HCT116 (cell line): ENCODE data around the gene CLASP2. TPM values are rescaled to one million over a fixed set of nuclear protein-coding genes. Genes with fewer than 3 reads are reported as not detected.

ENCODE experiments used
- ATAC-seq: fragments of 200-7000 bp; cut with Tn5 transposase; 2 replicates; pipeline ENCODE4 v1.9.1; 2020; ENCODE audit warnings: mild to moderate bottlenecking, moderate library complexity
- BruUV-seq: library from RNA; stranded (reverse); fragments of 400-500 nt; replicated peaks from 2 replicates; lab custom pipeline; 2021; lab: Mats Ljungman, UMichigan
- CTCF ChIA-PET: fragments of 300-600 bp; sonication (Branson Sonifier 250); formaldehyde crosslinking; loops from one replicate; lab custom pipeline; 2021; ENCODE audit warnings: antibody characterized with exemption; lab: Charles Lee
- POLR2A ChIA-PET: fragments of 300-600, 350-600 bp; sonication (Branson Sonifier 250); formaldehyde crosslinking; loops from one replicate; lab custom pipeline; 2021; ENCODE audit warnings: antibody characterized with exemption; lab: Charles Lee
- RAD21 ChIA-PET, 2 experiments: fragments of 300-600 bp; sonication (Branson Sonifier 250); formaldehyde crosslinking; loops; one replicate each; lab custom pipeline; 2023; ENCODE audit warnings: low total read pairs in 2 of 2; ENCODE audit not compliant: uncharacterized antibody in 2 of 2, unreplicated experiment in 2 of 2, low non-redundant PET in 1 of 2; lab: Charles Lee
- DNase-seq: peaks from one replicate; pipeline ENCODE4 v3.0.0-alpha.2; 2010; ENCODE audit warnings: low read depth, low spot score
- H2AFZ ChIP-seq: fragments of 200-600 bp; shearing (Covaris generic), sonication (generic); 2 replicates; pipeline ENCODE4 v1.6.1; 2017; ENCODE audit warnings: low read depth, mixed run types, mixed read lengths, antibody characterized with exemption, low read length; ENCODE audit not compliant: poor library complexity, severe bottlenecking
- H3K27ac ChIP-seq: 2 replicates; pipeline ENCODE4 v1.5.1; 2012; ENCODE audit warnings: low read depth, low read length
- H3K27me3 ChIP-seq: fragments of 200-600 bp; sonication (generic); 2 replicates; pipeline ENCODE4 v1.6.1; 2016; ENCODE audit warnings: mixed run types, low read length, mixed read lengths; ENCODE audit not compliant: insufficient read depth
- H3K36me3 ChIP-seq, 2 experiments: fragments of 200-500 bp in 1 of 2; fragments of 200-600 bp in 1 of 2; sonication (Bioruptor generic) in 1 of 2; sonication (generic) in 1 of 2; 2 replicates each; pipeline versions ENCODE4 v1.5.1 to v1.6.1; 2014 to 2016; ENCODE audit warnings: low read length in 2 of 2, inconsistent platforms in 1 of 2, mixed read lengths in 1 of 2, mixed run types in 1 of 2; ENCODE audit not compliant: insufficient read depth in 2 of 2, control insufficient read depth in 1 of 2
- H3K4me1 ChIP-seq, 2 experiments: fragments of 200-600 bp in 1 of 2; sonication (generic) in 1 of 2; 2 replicates each; pipeline versions ENCODE4 v1.5.1 to v1.6.1; 2012 to 2017; ENCODE audit warnings: low read length in 2 of 2, inconsistent platforms in 1 of 2, mild to moderate bottlenecking in 1 of 2, mixed read lengths in 1 of 2, mixed run types in 1 of 2, moderate library complexity in 1 of 2; ENCODE audit not compliant: insufficient read depth in 2 of 2, control insufficient read depth in 1 of 2
- H3K4me2 ChIP-seq: fragments of 200-600 bp; sonication (generic); 2 replicates; pipeline ENCODE4 v1.6.1; 2017; ENCODE audit warnings: mixed run types, low read length, mixed read lengths
- H3K4me3 ChIP-seq, 2 experiments: fragments of 200-600 bp in 1 of 2; sonication (generic) in 1 of 2; replicated peaks in 1 of 2; 2 replicates each; pipeline ENCODE4 v1.5.1; 2011 to 2016; ENCODE audit warnings: low read length in 2 of 2, control low read depth in 1 of 2, low read depth in 1 of 2, mild to moderate bottlenecking in 1 of 2, mixed read lengths in 1 of 2, mixed run types in 1 of 2
- H3K79me2 ChIP-seq: fragments of 200-600 bp; sonication (generic); 2 replicates; pipeline ENCODE4 v1.6.1; 2017; ENCODE audit warnings: mild to moderate bottlenecking, mixed run types, low read length, moderate library complexity, mixed read lengths; ENCODE audit not compliant: insufficient read depth
- H3K9ac ChIP-seq: fragments of 200-600 bp; sonication (generic); 2 replicates; pipeline ENCODE4 v1.6.1; 2016; ENCODE audit warnings: low read length, mixed read lengths
- H3K9me2 ChIP-seq: fragments of 200-600 bp; sonication (generic), shearing (Covaris generic); 2 replicates; pipeline ENCODE4 v1.6.1; 2017; ENCODE audit warnings: mixed run types, mild to moderate bottlenecking, moderate library complexity; ENCODE audit not compliant: insufficient read depth
- H3K9me3 ChIP-seq, 2 experiments: fragments of 200-500 bp in 1 of 2; fragments of 200-600 bp in 1 of 2; sonication (Bioruptor generic) in 1 of 2; sonication (generic) in 1 of 2; 2 replicates each; pipeline ENCODE4 v1.6.1; 2014 to 2017; ENCODE audit warnings: low read length in 2 of 2, mixed read lengths in 2 of 2, inconsistent platforms in 1 of 2, low read depth in 1 of 2, mild to moderate bottlenecking in 1 of 2, mixed run types in 1 of 2, moderate library complexity in 1 of 2; ENCODE audit not compliant: control insufficient read depth in 1 of 2, insufficient read depth in 1 of 2
- H4K20me1 ChIP-seq: fragments of 200-600 bp; sonication (generic), shearing (Covaris generic); 2 replicates; pipeline ENCODE4 v1.6.1; 2017; ENCODE audit warnings: mixed run types, mild to moderate bottlenecking, moderate library complexity; ENCODE audit not compliant: insufficient read depth
- EGR1 ChIP-seq: IDR thresholded peaks from 2 replicates; pipeline ENCODE4 v1.6.1; 2012; ENCODE audit warnings: low read depth
- EZH2 ChIP-seq: fragments of 200-600 bp; sonication (generic); IDR thresholded peaks from 2 replicates; pipeline ENCODE4 v1.6.1; 2017; ENCODE audit warnings: antibody characterized with exemption, mixed run types
- EZH2phosphoT487 ChIP-seq: fragments of 200-600 bp; IDR thresholded peaks from 2 replicates; pipeline ENCODE4 v1.6.1; 2018; ENCODE audit warnings: antibody characterized with exemption, borderline replicate concordance
- FOSL1 ChIP-seq: IDR thresholded peaks from 2 replicates; pipeline ENCODE4 v1.6.1; 2012; ENCODE audit warnings: low read depth
- MAX ChIP-seq: IDR thresholded peaks from 2 replicates; pipeline ENCODE4 v1.6.1; 2012
- POLR2A ChIP-seq: IDR thresholded peaks from 2 replicates; pipeline ENCODE4 v1.7.0; 2011; ENCODE audit warnings: borderline replicate concordance; ENCODE audit not compliant: insufficient read depth, insufficient read length; ENCODE audit errors: extremely low read depth
- SIN3A ChIP-seq: IDR thresholded peaks from 2 replicates; pipeline ENCODE4 v1.6.1; 2012; ENCODE audit warnings: low read depth
- SRF ChIP-seq: IDR thresholded peaks from 2 replicates; pipeline ENCODE4 v1.6.1; 2012; ENCODE audit warnings: low read depth
- YY1 ChIP-seq: IDR thresholded peaks from 2 replicates; pipeline ENCODE4 v1.6.1; 2011; ENCODE audit warnings: low read length, low read depth, moderate library complexity, mild to moderate bottlenecking; ENCODE audit not compliant: insufficient replicate concordance; ENCODE audit errors: extremely low read depth
- ZNF274 ChIP-seq: fragments of 200-500 bp; sonication (Bioruptor generic); IDR thresholded peaks from 2 replicates; pipeline ENCODE4 v1.6.1; 2014; ENCODE audit warnings: mild to moderate bottlenecking, low read depth, low read length, inconsistent platforms
- intact Hi-C: fragments of 100-400 bp; cut with micrococcal nuclease; formaldehyde crosslinking; loops from 2 replicates; pipeline ENCODE4 v1.10.0; 2022
- total RNA-seq: library from RNA; stranded (reverse); gene quantifications from one replicate; pipeline ENCODE4 v1.2.1, GENCODE V29; 2021; ENCODE audit not compliant: unreplicated experiment
- TF ChIP-seq, protein P1 (sequence below): IDR thresholded peaks from 2 replicates; pipeline ENCODE4 v1.6.1; 2011; ENCODE audit warnings: mild to moderate bottlenecking, low read length, moderate library complexity; ENCODE audit not compliant: insufficient replicate concordance; ENCODE audit errors: extremely low read depth

Gene CLASP2
- total RNA-seq, 1 experiment from 2014 or later: 36.3 TPM

GRCh38 chr3:33629219-33629618 lies 88.8 kb downstream of the CLASP2 start:
- no TSS peak for BruUV-seq
- no peak overlapping the region for H3K4me3 ChIP-seq
- ATAC-seq (no peak), DNase-seq (no peak)
- TF ChIP-seq POLR2A (no peak), ZNF274 (no peak), EZH2phosphoT487 (no peak), EZH2 (no peak), FOSL1 (no peak), YY1 (no peak), SRF (no peak), EGR1 (no peak), SIN3A (no peak), MAX (no peak)
- TF ChIP-seq, protein P1, sequence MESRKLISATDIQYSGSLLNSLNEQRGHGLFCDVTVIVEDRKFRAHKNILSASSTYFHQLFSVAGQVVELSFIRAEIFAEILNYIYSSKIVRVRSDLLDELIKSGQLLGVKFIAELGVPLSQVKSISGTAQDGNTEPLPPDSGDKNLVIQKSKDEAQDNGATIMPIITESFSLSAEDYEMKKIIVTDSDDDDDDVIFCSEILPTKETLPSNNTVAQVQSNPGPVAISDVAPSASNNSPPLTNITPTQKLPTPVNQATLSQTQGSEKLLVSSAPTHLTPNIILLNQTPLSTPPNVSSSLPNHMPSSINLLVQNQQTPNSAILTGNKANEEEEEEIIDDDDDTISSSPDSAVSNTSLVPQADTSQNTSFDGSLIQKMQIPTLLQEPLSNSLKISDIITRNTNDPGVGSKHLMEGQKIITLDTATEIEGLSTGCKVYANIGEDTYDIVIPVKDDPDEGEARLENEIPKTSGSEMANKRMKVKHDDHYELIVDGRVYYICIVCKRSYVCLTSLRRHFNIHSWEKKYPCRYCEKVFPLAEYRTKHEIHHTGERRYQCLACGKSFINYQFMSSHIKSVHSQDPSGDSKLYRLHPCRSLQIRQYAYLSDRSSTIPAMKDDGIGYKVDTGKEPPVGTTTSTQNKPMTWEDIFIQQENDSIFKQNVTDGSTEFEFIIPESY: no peak
- POLR2A ChIA-PET: no interaction called here
- RAD21 ChIA-PET: no interaction called here
- intact Hi-C loops: no loop called here
- no peaks in the 10 kb centered on the region for H4K20me1 ChIP-seq
- H3K79me2 ChIP-seq: no peaks in the 10 kb centered on the region
- no peaks in the 10 kb centered on the region for H3K4me1 ChIP-seq
- no peak overlapping the region for H3K4me2 ChIP-seq
- CTCF ChIA-PET: no interaction called here
- H2AFZ ChIP-seq: no peak overlapping the region
- no peak overlapping the region for H3K9ac ChIP-seq
- H3K36me3 ChIP-seq: no peaks in the 10 kb centered on the region
- H3K9me2 ChIP-seq: no peaks in the 10 kb centered on the region
- no peaks in the 10 kb centered on the region for H3K9me3 ChIP-seq
- no peak overlapping the region for H3K27ac ChIP-seq
- no peaks in the 10 kb centered on the region for H3K27me3 ChIP-seq
